CD4-positive, alpha-beta T cell treated with Interleukin-12 subunit alpha and Interleukin-12 subunit beta, for 1 hour (primary cell): Measurements from ENCODE around the gene OR56A3.
A peak's percentile ranks its signal among the peaks of the same experiment; 100 is the strongest.
"Not testable (repeated sequence)": the region's sequence is repeated elsewhere in the genome, so short reads cannot be mapped to it uniquely, and the experiment has no call there.

Experiments used
- DNase-seq: peaks from one replicate; pipeline ENCODE4 v3.0.0-alpha.2; 2020

Gene OR56A3, protein sequence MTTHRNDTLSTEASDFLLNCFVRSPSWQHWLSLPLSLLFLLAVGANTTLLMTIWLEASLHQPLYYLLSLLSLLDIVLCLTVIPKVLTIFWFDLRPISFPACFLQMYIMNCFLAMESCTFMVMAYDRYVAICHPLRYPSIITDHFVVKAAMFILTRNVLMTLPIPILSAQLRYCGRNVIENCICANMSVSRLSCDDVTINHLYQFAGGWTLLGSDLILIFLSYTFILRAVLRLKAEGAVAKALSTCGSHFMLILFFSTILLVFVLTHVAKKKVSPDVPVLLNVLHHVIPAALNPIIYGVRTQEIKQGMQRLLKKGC

DNA sequence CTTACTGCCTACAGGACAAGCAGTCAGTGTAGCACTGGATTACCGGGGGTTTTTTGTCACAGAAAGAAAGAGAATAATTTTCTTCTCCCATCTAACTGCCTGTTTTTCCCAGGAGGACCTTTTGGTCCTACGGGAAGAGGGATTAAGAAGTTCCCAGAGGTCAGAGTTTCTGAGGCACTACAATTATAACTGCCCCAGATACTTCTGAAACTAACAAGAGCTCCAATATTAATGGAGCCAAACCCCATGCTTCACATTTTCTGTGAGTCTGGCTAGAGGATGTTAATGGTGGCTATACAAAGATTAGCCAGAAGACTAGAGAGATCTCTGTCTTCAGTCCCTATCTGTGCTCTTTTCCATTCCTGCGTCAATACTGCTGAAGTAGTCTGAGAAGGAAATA, at the start of gene OR56A3:
OR56A3 (plus strand) TSS at position 301 of the 400 bp plus-strand sequence. CDS start 5,096 bp downstream, outside the sequence.
- DNase-seq = no peak

DNA sequence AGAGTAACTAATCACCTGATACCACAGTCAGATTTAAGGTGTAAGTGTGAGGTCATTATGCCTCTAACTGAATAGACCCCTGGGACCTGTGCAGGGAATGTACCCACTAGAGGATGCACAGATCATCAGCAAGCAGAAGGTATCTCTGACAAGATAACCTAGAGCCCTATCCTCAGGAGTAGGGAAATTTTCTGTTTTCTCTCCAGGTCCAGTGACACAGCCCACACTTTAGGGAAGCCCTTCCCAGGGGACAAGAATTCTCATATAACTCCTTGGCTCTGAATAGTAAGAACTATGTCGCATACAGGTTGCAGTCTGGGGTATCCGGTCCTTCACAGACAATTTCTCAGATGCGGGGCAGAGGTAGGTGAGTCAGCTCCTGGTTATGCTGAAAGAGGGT, 49.1 kb upstream of the OR56A3 start, which contains the start of gene OR52E5:
OR52E5 (plus strand) TSS at position 301 of the 400 bp plus-strand sequence. CDS start 7,569 bp downstream, outside the sequence.
- DNase-seq = no peak

DNA sequence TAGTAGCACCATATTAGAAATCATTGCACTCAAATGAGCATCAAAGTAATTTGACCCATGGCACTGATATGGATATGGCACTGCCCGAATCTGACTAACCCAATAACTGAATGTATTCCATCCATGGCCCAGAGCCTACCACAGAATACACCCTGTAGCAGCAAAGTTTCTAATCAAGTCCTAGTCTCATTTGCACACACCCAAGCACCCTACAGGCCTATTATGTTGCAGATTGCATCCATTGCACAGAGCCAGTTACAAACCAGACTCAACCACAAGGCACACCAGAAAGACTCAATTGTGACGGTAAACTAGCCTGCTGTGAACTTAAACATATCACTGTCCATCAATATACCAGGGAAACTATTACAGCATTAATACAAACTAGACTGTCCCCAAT, 42.5 kb upstream of the OR56A3 start:
- no peak for DNase-seq

DNA sequence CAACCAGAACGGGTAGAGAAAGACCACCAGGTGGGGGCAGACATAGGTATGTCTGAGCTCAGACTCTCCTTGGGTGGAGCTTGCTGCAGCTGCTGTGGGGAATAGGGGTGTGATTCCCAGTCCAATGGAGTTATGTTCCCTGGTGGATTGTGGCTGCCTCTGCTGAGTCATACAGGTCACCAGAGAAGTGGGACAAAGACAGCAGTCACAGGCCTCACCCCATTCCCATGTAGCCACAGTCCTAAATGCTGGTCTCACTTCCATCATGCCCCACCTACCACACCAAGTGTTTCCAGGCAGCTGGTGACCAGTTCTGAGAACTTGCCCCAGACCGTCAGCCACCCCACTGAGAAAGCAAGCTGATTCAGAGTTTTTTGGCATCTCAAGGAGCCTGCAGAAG, 31.5 kb upstream of the OR56A3 start:
- DNase-seq = no peak

DNA sequence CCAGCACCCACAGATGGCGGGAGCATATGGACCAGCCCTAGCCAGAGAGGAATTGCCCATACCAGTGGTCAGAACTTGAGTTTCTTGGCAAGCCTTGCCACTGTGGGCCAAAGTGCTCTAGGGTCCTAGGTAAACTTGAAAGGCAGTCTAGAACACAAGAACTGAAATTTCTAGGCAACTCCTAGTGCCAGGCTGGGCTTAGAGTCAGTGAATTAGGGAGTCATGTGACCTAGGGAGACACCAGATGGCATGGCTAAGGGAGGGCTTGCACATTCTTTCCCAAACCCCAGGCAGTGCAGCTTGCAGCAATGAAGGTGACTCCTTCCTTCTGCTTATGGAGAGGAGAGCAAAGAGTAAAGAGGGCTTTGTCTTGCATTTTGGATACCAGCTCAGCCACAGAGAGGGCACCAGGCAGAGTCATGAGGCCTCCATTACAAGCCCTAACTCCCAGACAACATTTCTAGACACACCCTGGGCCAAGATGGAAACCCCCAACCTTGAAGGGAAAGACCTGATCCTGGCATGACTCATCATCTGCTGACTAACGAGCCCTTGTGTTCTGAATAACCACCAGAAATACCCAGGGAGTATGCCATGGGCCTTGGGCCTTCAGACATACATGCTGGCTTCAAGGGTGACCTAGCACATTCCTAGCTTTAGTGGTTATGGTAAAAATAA, 19.2 kb upstream of the OR56A3 start:
- no peak for DNase-seq

DNA sequence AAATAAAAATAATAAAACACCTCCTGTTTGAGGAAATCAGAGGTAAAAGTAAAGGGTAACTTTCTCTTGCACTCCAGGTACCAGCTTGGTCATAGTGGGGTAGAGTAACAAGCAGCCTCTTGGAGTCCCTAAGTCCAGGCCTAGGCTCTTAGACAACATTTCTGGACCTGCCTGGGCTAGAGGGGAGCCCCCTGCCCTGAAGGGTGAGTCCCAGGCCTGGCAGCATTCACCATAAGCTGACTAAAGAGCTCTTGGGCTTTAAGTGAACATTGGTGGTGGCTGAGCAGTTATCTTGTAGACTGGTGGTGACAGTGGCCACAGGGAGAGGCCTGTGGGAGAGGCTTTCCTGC, 18.6 kb upstream of the OR56A3 start:
- DNase-seq = no peak

DNA sequence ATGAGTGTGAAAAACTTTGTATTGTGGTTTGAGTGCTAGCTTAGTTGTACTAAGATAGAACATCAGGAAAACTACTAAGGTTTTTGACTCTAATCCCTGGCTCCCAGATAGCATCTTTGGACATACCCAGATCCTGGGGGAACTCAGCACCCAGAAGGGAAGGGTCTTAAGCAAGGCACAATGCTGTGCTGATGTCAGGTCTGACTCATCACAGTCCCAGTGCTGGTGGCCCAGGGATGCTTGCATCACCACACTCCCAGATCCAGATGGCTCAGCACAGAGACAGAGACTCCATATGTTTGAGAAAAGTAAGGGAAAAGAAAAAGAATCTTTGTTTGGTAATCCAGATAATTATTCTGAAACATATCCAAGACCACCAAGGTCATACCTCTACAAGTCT, 18.3 kb upstream of the OR56A3 start:
- no peak for DNase-seq

DNA sequence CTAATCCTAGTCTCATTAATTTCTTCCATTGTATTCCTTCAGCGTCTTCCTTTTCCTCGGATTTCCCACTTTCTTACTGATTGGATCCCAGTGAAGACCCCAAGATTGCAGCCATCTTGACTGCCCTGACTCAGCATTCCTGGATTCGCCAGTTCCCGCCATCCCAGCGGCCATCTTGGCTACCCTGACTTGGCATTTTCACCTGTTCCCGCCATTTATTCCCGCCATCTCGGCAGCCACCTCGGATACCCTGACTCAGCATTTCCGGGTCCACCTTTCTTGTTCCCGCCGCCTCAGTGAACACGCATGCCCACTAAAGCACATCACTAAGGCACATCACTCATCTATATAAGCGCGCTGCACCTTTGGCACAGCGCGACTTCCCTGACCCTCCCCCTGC, 13.8 kb upstream of the OR56A3 start:
- no peak for DNase-seq

DNA sequence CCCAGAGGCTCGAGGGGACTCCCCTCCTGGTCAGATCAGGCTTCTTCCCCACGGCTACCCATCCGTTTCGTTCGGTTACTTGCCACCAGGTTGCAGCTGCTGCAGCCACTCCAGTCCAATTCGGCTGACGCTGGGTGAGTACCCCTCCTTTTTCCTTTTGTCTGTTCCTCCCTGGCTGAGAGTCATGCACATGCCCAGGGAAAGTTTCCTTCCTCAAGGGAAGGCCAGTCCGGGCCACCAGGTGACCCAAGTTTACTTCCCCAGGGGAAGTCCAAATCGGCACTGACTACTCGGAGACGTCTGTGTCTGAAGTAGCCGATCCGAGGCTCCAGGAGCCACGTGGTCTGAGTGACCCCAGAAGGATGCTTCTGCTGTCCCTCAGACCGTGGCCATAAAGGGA, 13.2 kb upstream of the OR56A3 start:
- DNase-seq = no peak

DNA sequence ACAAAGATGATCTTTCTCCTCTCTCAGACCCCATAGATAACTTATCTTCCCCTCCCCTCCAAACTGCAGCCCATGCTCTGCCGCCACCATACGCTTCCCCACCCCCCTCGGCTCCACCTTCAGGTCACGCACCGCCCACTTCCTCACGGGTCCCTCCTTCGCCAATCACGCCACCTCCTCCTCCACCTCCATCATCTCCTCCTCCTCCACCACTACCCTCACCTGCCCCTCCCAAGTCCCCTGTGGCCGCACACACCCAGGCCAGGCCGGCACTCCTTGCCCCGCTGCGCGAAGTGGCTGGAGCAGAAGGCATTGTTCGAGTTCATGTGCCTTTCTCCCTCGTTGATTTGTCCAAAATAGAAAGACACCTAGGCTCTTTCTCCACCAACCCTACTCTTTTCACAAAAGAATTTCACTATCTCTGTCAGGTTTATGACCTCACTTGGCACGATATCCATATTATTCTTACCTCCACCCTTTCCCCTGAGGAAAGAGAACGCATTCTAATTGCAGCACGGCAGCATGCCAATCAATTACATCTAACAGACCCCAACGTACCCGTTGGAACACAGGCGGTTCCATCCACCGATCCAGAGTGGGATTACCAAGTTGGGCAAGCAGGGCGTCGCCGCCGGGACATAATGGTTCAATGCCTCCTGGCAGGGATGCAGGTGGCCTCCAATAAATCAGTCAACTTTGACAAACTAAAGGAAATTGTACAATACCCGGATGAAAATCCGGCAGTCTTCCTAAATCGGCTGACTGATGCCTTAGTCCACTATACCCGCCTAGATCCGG, 12.3 kb upstream of the OR56A3 start:
- DNase-seq = no peak

DNA sequence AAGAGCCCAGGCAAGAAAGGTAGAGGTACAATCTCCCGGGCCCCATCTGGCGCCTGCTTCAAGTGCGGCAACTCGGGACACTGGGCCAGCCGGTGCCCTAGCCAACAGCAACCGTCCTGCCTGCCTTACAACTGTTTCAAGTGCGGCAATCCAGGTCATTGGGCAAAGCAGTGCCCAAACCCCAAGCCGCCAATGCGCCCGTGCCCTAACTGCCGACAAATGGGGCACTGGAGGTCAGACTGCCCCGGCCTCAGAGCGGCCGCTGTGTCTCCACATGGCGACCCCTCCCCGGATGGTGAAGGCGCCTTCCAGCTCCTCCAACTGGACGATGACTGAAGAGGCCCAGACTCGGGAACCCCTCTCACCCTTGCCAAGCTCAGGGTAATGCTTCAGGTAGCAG, 11.4 kb upstream of the OR56A3 start:
- no peak for DNase-seq

DNA sequence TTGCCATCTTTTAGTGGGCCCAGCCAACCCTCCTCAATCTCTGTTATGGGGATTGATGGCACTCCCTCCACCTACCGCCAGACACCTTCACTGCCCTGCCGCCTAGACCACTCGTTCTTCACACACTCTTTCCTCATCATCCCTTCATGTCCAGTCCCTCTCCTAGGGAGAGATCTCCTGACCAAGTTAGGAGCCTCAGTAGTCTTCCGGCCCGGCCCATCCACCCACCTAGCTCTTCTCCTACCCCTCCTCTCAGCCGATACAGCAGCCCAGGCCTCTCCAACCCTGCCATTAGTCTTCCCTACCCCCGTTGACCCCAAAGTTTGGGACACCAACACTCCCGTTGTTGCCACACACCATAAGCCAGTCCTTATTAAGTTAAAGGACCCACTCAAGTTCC, 11.0 kb upstream of the OR56A3 start:
- DNase-seq = no peak

DNA sequence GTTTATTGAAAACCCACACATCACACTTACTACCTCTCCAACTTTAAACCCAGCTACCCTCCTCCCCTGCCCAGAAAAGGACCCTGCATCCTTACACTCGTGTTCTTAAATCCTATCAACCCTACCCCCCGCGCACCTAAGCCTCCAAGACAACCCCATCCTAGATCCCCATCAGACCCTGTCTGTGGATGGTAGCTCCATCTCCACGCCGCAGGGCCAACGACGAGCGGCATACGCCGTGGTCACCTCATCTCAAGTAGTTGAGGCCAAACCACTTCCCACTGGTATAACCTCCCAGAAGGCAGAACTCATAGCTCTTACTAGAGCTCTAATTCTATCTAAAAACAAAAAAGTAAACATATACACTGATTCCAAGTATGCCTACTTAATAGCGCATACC, 9.4 kb upstream of the OR56A3 start:
- no peak for DNase-seq

DNA sequence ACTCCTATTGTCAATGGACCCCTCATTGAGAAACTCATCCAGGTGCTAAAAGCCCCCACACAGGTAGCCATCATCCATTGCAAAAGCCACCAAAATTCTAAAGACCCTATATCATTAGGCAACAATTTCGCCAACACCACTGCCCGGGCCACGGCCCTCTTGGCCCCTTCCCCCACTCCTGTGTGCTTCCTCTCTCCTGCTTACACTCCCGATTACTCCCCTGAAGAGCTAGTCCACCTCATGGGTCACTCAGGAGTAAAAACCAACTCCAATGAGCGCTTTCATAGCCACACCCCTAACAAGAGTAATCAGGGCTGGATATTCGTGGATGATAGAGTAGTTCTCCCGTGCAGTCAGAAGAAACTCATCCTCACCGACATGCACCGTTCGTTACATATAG, 8.9 kb upstream of the OR56A3 start:
- DNase-seq = no peak

DNA sequence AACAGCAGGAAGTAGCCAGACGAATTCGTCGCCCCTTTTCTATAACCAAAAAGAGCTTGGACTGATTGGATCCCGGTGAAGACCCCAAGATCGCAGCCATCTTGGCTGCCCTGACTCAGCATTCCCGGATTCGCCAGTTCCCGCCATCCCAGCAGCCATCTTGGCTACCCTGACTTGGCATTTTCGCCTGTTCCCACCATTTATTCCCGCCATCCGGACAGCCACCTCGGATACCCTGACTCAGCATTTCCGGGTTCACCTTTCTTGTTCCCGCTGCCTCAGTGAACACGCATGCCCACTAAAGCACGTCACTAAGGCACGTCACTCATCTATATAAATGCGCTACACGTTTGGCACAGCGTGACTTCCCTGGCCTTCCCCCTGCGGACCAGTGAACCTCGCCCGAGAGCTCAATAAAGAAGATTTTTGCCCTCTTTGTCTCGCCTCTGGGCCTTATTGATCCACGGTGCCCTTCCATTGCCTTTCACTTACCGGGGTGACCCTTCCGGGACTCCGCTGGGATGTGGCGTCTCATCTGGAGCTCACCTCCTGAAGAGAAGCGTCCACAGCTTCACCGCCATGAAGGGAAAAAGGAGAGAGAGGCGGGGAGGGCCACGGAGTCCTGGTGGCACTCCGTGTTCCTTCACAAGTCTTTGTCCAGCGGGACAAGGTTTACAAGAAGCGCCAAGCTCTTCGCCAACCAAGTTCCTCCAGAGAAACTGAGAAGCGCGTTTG, 4.0 kb upstream of the OR56A3 start:
- no peak for DNase-seq

DNA sequence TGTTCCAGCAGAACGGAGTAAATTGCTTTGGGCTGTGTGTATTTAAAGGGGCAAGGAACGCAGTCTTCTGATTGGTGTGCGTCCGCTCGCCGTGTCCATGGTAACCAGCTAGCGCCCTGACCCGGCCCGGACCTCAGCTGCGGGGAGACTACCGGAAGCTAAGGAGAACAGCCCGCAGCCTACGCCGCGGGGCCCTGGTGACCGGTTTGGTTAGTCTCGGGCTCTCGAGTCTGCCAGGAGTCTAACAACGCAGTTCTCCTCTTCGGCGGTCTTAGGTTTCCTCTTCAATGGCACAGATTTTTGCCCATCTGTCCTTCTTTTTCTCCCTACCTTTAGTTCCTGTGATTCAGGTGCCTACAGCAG, 3.5 kb upstream of the OR56A3 start:
- no peak for DNase-seq

DNA sequence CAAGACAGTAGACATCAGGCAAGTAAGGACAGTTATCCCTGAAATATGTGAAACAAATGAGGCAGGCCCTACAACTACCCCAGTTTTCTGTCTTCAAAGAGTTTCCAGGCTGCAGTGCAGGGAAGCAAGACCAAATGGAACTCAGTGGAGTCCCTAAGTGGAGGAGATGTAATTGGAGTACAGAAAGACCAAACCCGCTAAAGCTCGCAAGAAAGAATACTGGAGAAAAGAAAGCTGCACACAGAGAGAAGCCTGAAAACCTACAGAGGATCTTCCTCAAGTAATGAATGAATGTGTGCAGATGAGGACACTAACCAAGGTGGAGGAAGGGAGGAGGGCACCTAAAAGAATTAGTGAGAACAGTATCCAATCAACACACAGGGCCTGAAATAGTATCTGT, 1.3 kb upstream of the OR56A3 start:
- DNase-seq = no peak

DNA sequence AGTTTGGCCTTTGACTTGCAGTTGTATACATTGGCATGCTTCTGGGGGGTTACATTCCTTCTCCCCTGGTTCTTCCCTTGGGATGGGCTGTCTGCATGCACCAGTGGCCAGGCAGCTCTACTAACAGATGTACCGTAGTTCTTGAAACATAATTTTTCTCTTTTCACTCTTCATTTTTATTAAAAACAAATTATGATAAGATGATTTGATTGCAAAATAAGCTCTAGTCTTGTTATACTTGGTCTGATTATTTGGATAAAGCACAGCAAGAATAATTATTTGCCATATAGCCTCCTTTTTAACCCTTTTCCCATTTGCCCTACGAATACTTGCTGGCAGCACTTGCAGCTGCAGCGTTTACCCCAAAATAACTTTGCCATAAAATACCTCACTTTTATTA, 13.5 kb downstream of the OR56A3 start:
- DNase-seq = no peak

DNA sequence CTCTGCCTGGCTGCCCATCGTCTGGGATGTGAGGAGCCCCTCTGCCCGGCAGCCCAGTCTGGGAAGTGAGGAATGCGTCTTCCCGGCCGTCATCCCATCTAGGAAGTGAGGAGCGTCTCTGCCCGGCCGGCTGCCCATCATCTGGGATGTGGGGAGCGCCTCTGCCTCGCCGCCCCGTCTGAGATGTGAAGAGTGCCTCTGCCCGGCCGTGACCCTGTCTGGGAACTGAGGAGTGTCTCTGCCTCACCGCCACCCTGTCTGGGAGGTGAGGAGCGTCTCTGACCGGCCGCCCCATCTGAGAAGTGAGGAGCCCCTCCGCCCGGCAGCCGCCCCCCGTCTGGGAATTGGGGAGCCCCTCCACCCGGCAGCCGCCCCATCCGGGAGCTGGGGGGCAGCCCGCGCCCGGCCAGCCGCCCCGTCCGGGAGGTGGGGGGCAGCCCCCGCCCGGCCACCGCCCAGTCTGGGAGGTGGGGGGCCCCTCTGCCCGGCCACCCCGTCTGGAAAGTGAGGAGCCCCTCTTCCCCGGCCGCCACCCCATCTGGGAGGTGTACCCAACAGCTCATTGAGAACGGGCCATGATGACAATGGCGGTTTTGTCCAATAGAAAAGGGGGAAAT, 18.8 kb downstream of the OR56A3 start:
- not testable (repeated sequence) for DNase-seq

DNA sequence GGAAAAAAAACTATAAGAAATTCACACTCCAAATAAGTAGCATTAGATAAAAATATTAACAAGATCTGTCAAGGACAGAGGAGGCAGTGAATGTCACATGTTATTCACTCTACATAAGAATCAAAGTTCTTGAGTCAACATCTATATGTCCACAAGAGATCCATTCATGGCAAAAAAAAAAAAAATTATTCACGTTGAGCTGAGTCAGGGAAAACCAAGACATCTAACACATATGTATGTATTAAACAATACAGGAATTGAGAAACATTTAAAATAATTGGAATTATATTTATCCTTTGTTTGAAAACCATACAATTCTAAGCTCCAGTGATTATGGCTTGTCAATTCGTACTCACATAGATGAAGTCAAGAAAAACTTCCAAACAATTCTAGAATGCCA, 24.9 kb downstream of the OR56A3 start:
- DNase-seq = no peak

DNA sequence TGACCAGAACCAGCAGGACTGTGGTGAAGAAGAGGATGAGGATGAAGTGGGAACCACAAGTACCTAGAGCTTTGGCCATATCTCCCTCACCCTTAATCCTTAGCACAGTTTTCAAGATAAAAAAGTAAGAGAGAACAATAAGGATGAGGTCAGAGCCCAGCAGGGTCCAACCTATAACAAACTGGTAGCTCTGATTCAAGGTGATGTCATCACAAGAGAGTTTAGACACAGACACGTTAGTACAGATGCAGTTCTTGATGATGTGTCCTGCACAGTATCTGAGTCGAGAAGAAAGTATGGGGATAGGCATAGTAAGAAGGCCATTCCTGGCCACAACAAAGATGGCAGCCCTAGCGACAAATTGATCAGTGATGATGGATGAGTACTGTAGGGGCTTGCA, 25.7 kb downstream of the OR56A3 start:
- no peak for DNase-seq

DNA sequence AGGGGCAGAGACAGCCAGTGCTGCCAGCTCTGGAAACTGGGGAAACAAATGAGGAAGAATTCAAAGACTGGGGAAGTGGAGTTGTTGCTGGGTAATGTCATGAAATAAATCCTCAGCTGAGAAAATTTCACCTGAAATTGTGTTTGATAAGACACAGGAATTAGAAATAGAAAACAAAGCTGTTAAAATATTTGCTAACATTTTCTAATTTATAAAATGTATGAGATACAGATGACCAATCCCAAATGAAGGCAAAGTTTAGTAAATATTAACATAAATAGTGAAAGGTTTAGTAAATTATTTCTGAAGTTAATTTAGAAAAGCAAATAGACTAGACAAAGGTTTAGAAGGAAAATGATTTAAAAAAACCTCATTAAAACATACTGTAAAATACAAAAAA, 26.3 kb downstream of the OR56A3 start, which contains the start of gene OR56A5:
OR56A5 (minus strand) TSS at position 101 of the 400 bp plus-strand sequence; CDS start at position 101, 0 bp downstream.
- DNase-seq = no peak

DNA sequence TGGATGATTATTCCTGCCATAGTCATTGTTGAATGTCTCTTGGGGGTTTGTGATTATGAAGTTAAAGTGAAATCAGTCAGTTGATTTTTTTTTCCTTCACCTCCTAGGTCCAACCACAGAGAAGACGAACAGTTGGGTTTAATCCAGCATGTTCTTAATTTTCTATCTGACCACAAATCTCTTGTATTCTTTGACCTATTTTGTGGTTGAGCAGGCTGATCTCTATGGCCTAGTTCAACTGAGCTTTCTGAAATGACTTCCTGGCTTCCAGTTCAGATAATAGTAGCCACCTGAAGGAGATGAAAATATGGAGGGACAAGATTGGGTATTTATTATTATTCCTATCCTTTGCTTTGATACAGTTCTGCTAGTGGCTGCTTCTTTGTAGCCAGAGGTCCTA, 31.5 kb downstream of the OR56A3 start:
- DNase-seq = peak; percentile 1
